Gastroesophageal sphincter (tissue), 3 donors: ENCODE measurements around the gene SLC22A12.
"Not testable (repeated sequence)": the region's sequence is repeated elsewhere in the genome, so short reads cannot be mapped to it uniquely, and the experiment has no call there.

Source experiments
- CTCF ChIP-seq, 4 experiments: fragments of 200-600 bp in 2 of 4; fragments of 450-650 bp in 2 of 4; sonication (generic) in 1 of 4; IDR thresholded peaks; one replicate each; pipeline ENCODE4 v1.5.1; 2017 to 2019; ENCODE audit warnings: antibody characterized with exemption in 4 of 4, mild to moderate bottlenecking in 2 of 4, moderate library complexity in 2 of 4
- EP300 ChIP-seq: sonication (generic); formaldehyde crosslinking; IDR thresholded peaks from one replicate; pipeline ENCODE4 v1.6.1; 2017; ENCODE audit warnings: antibody characterized with exemption, mild to moderate bottlenecking
- POLR2A ChIP-seq, 2 donors: fragments of 450-650 bp; IDR thresholded peaks; one replicate each; pipeline ENCODE4 v1.6.1; 2017; ENCODE audit warnings: antibody characterized with exemption in 2 of 2, mild to moderate bottlenecking in 2 of 2, moderate library complexity in 1 of 2
- POLR2AphosphoS5 ChIP-seq: sonication (generic); formaldehyde crosslinking; IDR thresholded peaks from one replicate; pipeline ENCODE4 v1.6.1; 2017; ENCODE audit warnings: antibody characterized with exemption

- TF ChIP-seq CTCF (IDR thresholded peaks at IDR 0.05); POLR2A (IDR thresholded peaks at IDR 0.05); EP300; POLR2AphosphoS5: not testable (repeated sequence)
Measured at GRCh38 chr11:64561429-64561828, 29.6 kb upstream of the SLC22A12 start.
